NB4 (cell line): ENCODE measurements around the gene OR2AE1.

ENCODE experiments used
- CTCF ChIP-seq: IDR thresholded peaks from one replicate; pipeline ENCODE4 v1.5.1; 2012; ENCODE audit warnings: low read depth, low read length
- MYC ChIP-seq: IDR thresholded peaks from 2 replicates; pipeline ENCODE4 v1.6.1; 2011; ENCODE audit warnings: low read depth, low read length
- POLR2A ChIP-seq: IDR thresholded peaks from 2 replicates; pipeline ENCODE4 v1.6.1; 2011; ENCODE audit warnings: mild to moderate bottlenecking; ENCODE audit not compliant: insufficient read length; ENCODE audit errors: extremely low read depth

- TF ChIP-seq MYC (no peak), CTCF (no peak), POLR2A (no peak)
These were observed 20.6 kb upstream of the OR2AE1 start for GRCh38 chr7:99897322-99898022.
